NCI-H2107 (cell line): ENCODE measurements around the gene GCGR.

Experiments used
- DNase-seq: peaks from one replicate; lab custom pipeline; 2025; lab: John Stamatoyannopoulos, UW

Gene GCGR

DNA sequence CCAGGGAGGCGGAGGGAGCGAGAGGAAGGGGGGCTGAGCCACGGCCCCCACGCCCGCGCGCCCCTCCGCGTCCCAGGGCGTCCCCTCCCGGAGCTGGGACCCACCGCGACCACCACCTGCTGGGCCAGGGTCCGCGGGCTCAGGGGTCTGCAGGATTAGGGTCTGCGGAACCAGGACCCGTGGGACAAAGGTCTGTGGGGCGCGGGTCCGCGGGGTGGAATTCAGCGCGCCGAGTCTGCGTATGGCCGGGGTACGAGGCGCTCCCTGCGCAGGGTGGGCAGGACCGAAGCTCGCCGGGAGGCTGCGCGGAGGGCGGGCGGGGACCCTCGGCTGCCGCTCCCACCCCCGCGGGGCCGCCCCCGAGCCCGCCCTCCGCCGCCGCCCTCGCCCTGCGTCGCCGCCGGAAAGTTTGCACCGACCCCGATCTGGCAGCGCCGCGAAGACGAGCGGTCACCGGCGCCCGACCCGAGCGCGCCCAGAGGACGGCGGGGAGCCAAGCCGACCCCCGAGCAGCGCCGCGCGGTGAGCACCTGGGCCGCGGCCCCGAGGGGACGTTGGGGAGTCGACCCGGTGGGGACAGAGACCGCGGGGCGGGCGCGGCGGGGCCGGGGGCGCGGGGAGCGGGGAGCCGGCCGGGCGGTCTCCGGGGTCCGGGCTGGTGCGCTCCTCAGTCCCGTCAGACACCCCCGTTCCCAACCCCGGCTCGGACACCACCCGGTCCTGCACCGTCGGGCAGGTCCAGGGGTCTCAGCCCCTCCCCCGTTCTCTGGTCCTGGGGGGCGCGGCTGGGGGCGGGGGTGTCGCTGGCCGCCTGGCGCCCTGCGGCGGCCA, at the start of gene GCGR:
GCGR (plus strand) TSS at position 423 of the 831 bp plus-strand sequence. CDS start 4,869 bp downstream, outside the sequence.
- no peak for DNase-seq

DNA sequence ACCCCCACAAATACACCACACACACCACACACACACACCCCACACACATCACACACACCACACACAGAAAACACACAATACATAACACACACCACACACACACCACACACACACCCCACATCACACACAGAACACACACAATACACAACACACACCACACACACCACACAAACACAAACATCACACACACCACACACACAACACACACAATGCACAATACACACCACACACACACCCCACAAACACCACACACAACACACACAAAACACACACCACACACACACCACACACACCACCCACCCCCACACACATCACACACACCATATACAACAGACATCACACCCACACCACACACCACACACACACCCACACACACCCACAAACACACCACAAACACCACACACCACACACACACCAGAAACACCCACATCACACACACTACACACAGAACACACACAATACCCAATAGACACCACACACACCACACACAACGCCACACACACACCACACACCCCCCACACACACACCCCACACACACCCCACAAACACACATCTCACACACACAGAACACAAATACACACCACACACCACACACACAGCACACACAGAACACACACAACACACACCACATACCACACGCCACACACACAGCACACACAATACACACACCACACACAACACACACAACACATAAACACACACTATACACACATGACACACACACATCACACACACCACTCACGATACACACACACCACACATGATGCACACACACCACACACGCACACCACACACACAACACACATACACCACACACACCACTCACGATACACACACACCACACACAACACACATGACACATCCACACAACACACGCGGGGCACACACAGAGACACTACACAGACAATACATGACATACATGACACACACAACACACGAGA, 11.0 kb upstream of the GCGR start:
- no peak for DNase-seq

DNA sequence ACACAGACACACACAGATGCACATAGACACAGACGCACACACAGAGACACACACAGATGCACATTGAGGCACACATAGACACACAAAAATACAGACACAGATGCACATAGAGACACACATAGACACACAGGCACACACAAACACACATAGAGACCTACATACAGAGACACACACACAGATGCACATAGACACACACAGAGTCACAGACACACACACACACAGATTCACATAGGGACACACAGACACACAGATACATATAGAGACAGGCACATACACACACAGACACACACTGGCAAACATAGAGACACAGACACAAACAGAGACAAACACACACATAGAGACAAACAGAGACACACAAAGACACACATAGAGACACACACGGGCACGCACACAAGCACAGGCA, 9.9 kb upstream of the GCGR start:
- DNase-seq, result no peak

DNA sequence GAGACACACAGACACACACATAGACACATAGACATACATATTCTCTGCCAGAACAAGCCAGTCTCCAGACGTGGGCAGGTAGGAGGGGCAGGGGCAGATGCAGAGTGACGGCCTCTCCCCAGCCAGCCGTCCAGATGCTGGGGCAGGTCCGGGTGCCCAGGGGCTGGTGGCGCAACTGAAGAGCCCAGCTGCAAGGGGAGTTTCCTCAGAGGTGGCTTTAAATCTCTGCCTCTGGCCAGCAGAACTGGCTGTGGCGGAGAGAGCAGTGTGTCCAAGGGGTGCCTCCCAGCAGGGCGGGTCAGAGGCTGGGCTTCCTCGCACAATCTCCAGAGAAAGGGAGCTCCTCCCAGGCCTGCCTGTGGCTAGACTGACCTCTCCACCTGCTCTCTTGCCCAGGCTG, 9.4 kb upstream of the GCGR start:
- no peak for DNase-seq

DNA sequence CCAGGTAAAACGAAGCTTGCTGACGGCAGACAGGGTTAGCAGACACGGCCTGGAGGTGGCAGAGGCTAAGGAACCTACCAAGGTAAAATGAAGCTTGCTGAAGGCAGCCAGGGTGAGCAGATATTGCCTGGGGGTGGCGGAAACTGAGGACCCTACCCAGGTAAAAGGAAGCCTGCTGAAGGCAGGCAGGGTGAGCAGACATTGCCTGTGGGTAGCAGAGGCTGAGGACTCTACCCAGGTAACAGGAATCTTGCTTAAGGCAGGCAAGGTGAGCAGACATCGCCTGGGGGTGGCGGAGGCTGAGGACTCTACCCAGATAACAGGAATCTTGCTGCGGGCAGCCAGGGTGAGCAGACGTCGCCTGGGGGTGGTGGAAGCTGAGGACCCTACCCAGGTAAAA, 2.6 kb upstream of the GCGR start:
- no peak for DNase-seq

DNA sequence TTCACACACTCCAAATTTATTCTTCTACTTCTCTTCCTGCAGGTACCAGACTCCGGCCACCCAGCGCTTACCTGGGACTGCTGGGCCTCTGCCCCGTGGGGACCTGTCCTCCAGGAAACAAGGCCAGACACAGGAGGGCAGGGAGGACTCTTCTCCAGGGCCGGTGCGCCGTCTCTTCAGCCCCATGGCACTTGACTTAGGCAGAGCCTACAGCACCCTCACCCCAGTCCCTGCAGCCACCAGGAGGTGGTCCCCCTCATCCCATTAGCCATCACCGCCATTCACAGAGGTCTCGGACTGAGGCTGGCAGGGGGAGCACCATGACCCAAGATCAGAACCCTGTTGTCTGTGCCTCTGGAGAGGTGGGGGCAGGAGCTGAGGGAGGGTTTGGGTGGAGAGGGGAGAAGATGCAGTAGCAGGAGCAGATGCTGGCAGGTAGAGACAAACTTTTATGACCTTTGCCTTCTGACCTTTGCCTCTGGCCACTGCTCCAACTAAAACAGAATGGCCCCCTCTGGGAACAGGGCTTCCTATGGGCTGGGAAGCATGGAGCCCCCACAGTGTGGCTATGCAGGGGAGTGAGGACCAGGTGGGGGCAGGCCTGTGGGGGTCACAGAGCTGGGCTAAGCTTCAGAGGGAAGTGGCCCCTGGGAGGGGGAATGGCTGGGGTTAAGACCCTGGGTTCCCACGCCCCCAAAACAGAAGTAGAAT, 1.7 kb upstream of the GCGR start:
- no peak for DNase-seq

DNA sequence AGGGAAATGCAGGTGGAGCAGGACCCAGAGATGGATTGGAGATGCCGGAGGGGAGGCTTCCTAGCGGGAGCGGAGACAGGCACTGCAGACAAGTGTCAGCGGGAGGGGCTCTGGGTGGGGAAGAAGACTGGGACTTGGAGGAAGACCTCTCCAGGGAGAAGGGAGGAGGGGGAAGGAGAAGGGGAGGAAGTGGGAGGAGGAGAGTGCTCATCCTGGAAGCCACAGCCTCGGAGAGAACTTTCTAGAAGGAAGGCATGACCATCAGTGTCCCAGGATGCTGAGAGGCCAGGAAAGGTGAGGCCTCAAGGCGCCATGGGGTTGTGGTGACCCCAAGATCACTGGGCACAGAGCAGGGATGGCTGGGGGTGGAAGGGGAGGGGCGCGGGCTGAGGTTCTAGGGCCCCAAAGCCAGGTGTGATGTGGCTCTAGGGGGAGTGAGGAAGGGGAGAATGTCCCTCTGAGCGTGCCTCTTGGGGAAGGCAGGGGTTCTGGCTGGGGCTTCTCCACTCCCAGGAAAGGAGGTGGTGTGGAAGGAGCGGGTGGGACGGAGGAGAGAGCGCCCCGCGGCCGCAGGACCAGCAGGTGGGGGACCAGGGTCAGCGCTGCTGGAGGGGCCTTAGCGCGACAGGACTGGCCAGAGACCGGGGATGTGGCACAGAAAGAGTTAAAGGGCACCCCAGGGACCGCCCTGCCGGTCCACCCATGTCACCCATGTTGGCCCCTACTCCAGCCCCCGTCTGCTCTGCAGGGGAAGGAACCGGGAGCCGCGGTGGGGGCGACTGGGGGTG, 900 bp upstream of the GCGR start:
- DNase-seq, result no peak

DNA sequence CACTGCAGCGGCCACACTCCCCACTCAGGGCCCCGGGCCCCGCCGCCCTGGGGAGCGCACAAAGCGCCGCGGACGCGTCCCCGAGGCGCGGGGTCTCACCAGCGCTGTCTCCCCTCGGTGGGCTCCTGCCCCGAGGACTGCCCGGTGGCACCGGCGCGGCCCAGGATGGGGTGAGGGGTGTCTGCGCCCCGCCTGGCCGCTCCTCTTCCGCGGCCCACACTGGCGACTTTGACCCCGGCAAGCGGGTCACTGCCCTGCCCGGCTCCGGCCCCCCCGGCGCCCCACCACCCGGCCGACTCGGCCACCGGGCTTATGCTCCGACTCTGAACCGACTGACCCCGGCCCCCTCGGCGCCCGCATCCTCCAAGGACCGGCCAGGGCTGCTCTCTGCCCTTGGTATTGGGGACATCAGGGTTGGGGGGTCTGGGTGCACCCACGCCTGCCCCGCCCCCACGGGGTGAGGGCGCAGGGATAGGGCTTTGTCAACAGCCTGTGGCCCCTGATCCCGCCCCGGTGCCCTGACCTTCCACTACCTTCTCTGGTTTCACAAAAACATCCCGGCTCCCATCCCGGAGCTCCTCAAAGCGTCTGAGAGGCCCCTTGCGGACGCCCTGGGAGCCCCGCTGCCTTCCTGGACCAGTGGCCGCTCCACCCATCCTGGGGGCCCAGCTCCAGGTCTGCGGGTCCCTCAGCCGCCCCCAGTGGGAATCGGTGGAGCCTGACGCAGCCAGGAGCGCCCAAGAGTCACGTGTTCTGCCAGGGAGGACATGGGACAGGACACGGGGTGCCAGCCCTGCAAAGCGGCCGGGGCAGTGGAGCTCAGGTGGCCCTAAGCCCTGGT, 829 bp downstream of the GCGR start:
- no peak for DNase-seq

DNA sequence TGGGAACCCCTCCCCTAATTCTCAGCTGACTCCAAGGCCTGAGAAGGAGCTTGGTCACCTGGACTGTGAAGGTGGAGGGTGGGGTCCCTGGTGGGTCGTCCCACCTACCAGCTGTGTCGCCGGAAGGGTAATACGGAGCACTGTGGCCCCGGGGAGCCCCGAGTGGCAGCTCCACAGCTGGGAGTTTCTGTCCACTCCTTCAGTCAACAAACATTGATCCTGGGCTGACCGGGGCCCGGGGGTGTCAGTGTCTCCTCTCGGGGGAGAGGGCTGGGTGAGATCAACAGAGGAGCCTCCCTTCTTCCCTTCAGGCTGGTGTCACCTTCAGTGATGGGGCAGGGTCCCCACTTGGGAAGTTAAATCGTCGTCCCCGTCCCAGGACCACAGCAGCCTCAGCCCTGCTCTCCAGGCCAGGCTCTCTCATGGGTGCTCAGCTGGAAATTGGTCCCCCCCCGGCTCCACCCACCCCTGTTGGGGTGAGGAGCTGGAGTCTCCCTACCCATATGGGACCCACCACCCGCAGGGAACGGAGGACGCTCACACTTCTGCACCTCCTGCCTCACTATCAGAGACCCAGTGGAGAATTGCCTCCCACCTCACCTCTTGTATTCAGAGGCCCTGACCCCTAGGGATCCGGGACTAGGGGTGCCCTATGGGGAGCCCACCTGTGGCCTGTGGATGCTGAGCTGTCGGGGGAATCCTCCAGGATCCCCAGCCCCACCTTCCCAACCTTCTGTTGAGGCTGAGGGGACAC, 1.9 kb downstream of the GCGR start:
- DNase-seq, result no peak

DNA sequence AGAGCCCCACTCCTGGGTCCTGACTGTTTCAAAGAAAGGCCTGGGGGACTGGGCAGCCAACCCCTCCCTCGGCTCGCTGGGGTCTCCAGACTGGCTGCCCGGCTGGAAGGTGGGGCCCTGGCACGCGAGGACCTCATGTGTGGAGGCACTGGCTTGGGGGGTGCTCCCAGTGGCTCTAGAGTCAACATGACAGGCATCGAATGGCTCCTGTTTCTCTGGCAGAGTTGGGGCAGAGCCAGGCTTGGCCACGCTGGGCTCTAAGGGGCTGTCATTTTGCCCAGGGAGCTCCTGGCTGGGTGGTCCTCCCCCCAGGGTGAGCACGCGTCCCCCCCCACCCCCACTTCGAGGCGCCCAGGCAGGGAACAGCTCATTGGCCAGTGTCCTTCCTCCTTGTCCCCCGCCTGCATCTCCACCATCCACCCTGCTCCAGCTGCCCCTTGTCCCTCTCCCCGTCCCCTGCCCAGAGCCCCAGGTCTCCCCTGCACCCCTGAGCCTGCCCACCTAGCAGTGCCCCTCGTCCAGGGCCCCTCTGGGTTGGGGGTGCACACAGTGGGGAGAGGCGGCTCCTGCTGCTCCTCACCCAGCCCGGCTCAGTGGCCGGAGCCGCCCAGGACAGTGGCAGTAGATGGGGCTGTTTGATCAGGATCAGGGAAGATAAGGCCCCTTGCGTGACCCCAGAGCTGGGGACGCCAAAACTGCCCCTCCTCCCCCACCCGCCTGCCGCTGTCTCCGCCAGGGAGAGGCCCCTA, 2.7 kb downstream of the GCGR start:
- DNase-seq, result no peak

DNA sequence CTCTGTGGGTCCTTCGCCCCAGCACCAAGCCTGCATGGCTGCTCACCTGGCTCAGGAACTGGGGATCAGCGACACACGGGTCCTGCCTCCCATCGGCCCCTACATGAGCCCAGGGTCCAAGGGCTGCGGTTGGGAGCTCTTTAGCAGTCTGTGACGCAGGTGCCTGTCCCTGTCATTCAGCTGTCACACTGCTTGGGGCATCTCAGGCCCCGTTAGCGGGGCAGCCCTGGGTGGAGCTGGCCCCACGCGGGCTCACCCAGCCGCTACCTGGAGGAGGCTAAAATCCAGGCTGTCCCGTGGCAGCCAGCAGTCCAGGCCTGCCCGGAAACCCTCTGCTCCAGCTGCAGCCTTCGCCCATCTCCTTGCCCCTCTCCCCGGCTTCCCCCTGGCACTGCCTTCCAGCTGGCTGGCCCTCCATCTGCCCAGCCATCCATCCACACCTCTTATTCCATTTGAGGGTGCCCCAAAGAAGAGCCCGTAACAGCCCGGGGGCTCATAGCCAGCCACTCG, 3.3 kb downstream of the GCGR start:
- no peak for DNase-seq

DNA sequence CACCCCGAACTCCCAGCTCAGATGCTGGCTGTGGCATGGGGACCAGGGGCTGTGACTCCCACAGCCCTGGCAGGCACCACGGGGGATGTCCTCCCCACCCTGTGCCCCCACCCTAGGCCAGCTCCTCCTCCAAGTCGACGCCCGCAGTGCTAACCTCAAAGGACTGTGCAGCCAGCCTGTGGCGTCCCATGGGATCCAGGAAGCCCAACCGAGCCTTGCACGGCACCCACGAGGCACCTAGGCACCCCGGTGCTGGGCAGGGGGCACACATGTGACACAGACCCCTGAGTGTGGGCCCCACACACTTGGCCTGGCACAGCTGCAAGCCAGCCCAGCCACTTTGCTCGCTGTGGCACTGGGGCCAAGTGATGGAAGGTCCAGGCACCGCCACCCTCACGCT, 3.9 kb downstream of the GCGR start:
- DNase-seq, result no peak

DNA sequence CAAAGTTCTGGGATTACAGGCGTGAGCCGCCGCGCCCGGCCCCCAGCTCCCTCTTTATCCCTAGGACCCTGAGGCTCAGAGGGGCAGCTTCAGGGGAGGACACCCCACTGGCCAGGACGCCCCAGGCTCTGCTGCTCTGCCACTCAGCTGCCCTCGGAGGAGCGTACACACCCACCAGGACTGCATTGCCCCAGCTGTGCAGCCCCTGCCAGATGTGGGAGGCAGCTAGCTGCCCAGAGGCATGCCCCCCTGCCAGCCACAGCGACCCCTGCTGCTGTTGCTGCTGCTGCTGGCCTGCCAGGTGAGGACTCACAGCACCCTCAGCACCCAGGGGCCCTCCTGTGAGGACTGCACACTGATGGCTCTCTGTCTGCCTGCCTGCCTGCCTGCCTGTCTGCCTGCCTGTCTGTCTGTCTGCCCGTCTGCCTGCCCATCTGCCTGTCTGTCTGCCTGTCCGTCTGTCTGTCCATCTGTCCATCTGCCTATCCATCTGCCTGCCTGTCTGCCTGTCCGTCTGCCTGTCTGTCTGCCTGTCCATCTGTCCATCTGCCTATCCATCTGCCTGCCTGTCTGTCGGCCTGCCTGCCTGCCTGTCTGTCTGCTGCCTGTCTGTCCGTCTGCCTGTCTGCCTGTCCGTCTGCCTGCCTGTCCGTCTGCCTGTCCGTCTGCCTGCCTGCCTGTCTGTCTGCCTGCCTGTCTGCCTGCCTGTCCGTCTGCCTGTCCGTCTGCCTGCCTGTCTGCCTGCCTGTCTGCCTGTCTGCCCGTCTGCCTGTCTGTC, 5.0 kb downstream of the GCGR start:
- no peak for DNase-seq

DNA sequence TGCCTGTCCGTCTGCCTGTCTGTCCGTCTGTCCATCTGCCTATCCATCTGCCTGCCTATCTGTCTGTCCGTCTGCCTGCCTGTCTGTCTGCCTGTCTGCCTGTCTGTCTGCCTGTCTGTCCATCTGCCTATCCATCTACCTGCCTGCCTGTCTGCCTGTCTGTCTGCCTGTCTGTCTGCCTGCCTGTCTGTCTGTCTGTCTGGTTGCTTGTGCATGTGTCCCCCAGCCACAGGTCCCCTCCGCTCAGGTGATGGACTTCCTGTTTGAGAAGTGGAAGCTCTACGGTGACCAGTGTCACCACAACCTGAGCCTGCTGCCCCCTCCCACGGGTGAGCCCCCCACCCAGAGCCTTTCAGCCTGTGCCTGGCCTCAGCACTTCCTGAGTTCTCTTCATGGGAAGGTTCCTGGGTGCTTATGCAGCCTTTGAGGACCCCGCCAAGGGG, 5.6 kb downstream of the GCGR start:
- no peak for DNase-seq

DNA sequence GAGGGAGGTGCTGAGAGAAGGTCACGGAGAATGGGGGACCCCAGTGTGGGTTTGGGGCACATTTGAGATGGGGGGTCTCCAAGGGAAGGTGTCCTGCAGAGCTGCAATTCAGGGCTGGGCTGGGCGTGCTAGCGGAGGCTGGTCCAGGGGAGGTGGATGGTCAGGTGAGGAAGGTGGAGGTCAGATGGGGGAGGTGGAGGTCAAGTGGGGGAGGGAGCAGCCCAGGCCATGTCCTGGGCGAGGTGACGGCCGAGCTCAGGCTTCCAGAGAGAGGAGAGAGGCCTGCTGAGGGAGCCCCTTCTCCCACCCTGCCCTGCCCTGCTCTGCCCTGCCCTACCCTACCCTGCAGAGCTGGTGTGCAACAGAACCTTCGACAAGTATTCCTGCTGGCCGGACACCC, 6.5 kb downstream of the GCGR start:
- no peak for DNase-seq

DNA sequence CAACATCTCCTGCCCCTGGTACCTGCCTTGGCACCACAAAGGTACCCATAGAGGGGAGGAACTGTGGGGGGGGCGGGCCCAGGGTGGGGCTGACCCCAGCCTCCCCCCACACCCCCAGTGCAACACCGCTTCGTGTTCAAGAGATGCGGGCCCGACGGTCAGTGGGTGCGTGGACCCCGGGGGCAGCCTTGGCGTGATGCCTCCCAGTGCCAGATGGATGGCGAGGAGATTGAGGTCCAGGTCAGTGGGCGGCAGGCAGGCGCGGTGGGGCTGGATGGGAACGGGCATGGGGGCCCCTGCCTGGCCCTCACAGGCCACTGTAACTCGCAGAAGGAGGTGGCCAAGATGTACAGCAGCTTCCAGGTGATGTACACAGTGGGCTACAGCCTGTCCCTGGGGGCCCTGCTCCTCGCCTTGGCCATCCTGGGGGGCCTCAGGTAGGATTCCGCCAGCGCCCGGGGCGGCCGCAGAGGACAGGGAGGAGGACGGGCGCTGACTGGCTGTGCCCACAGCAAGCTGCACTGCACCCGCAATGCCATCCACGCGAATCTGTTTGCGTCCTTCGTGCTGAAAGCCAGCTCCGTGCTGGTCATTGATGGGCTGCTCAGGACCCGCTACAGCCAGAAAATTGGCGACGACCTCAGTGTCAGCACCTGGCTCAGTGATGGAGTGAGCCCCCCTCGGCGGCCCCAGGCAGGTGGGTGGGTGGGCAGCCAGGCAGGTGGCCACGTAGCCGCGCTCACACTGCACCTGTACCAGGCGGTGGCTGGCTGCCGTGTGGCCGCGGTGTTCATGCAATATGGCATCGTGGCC, 7.1 kb downstream of the GCGR start:
- no peak for DNase-seq
